ENCODE results near the gene NAV2. TPM values are rescaled to one million over a fixed set of nuclear protein-coding genes. Genes with fewer than 3 reads are reported as not detected.

NAV2 gene
- total and polyA plus RNA-seq, 3 donors from 2014 or later: 3.4 to 6.0 (median 3.9) TPM

GRCh38 chr11:20031155-20032001, 318.7 kb downstream of the NAV2 start:
- H3K27ac ChIP-seq: no peak overlapping the region
- intact Hi-C loops (cut with DNase I; ENCODE audit: low total_unique reads): no loop called here
- no peak for DNase-seq
- TF ChIP-seq, protein P1, sequence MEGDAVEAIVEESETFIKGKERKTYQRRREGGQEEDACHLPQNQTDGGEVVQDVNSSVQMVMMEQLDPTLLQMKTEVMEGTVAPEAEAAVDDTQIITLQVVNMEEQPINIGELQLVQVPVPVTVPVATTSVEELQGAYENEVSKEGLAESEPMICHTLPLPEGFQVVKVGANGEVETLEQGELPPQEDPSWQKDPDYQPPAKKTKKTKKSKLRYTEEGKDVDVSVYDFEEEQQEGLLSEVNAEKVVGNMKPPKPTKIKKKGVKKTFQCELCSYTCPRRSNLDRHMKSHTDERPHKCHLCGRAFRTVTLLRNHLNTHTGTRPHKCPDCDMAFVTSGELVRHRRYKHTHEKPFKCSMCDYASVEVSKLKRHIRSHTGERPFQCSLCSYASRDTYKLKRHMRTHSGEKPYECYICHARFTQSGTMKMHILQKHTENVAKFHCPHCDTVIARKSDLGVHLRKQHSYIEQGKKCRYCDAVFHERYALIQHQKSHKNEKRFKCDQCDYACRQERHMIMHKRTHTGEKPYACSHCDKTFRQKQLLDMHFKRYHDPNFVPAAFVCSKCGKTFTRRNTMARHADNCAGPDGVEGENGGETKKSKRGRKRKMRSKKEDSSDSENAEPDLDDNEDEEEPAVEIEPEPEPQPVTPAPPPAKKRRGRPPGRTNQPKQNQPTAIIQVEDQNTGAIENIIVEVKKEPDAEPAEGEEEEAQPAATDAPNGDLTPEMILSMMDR (IDR thresholded peaks at IDR 0.05): no peak
- TF ChIP-seq POLR2A (IDR thresholded peaks at IDR 0.05): no peak
- H3K36me3 ChIP-seq (ENCODE audit: low read depth, missing control alignments): no peaks in the 10 kb centered on the region
- no peaks in the 10 kb centered on the region for H3K27me3 ChIP-seq
- no peaks in the 10 kb centered on the region for H3K4me1 ChIP-seq
- 65 to 81% methylated on average over 7 of the region's 7 CpGs for WGBS, 2 donors
- H3K4me3 ChIP-seq: no peak overlapping the region
- no peaks in the 10 kb centered on the region for H3K9me3 ChIP-seq

- no peak overlapping the region for H3K27ac ChIP-seq
- H3K4me1 ChIP-seq: no peaks in the 10 kb centered on the region
- no peak overlapping the region for H3K4me3 ChIP-seq
- intact Hi-C loops (cut with DNase I; ENCODE audit: low total_unique reads): no loop called here
- DNase-seq: no peak
- H3K36me3 ChIP-seq (ENCODE audit: low read depth, missing control alignments): no peaks in the 10 kb centered on the region
- TF ChIP-seq, protein P1 (IDR thresholded peaks at IDR 0.05): no peak
- no peak for TF ChIP-seq POLR2A (IDR thresholded peaks at IDR 0.05)
- H3K9me3 ChIP-seq: no peaks in the 10 kb centered on the region
- H3K27me3 ChIP-seq: no peaks in the 10 kb centered on the region
- WGBS, 2 donors: 50 to 75% methylated on average over 5 of the region's 5 CpGs
These were observed 319.5 kb downstream of the NAV2 start for GRCh38 chr11:20032127-20032526.

GRCh38 chr11:20032577-20033260, 320.1 kb downstream of the NAV2 start:
- 72 to 74% methylated on average over 7 of the region's 7 CpGs for WGBS, 2 donors
- TF ChIP-seq POLR2A (IDR thresholded peaks at IDR 0.05): no peak
- TF ChIP-seq, protein P1 (IDR thresholded peaks at IDR 0.05): no peak
- intact Hi-C loops (cut with DNase I; ENCODE audit: low total_unique reads): no loop called here

GRCh38 chr11:20033806-20034205, 321.2 kb downstream of the NAV2 start:
- H3K9me3 ChIP-seq: no peaks in the 10 kb centered on the region
- DNase-seq: no peak
- no peaks in the 10 kb centered on the region for H3K27me3 ChIP-seq
- intact Hi-C loops (cut with DNase I; ENCODE audit: low total_unique reads): no loop called here
- no peak overlapping the region for H3K27ac ChIP-seq
- WGBS, 2 donors: 72 to 82% methylated on average over 5 of the region's 5 CpGs
- TF ChIP-seq, protein P1 (IDR thresholded peaks at IDR 0.05): no peak
- no peak for TF ChIP-seq POLR2A (IDR thresholded peaks at IDR 0.05)
- no peak overlapping the region for H3K4me3 ChIP-seq
- no peaks in the 10 kb centered on the region for H3K4me1 ChIP-seq
- H3K36me3 ChIP-seq (ENCODE audit: low read depth, missing control alignments): no peaks in the 10 kb centered on the region

More at GRCh38 chr11:20032577-20033260, 320.1 kb downstream of the NAV2 start:
- H3K4me3 ChIP-seq: no peak overlapping the region
- no peaks in the 10 kb centered on the region for H3K27me3 ChIP-seq
- H3K9me3 ChIP-seq: no peaks in the 10 kb centered on the region
- H3K4me1 ChIP-seq: no peaks in the 10 kb centered on the region
- H3K27ac ChIP-seq: no peak overlapping the region
- H3K36me3 ChIP-seq (ENCODE audit: low read depth, missing control alignments): no peaks in the 10 kb centered on the region
- no peak for DNase-seq

Measured in testis (tissue), 3 donors.